ENCODE data around the gene MGAT4A.

DNA sequence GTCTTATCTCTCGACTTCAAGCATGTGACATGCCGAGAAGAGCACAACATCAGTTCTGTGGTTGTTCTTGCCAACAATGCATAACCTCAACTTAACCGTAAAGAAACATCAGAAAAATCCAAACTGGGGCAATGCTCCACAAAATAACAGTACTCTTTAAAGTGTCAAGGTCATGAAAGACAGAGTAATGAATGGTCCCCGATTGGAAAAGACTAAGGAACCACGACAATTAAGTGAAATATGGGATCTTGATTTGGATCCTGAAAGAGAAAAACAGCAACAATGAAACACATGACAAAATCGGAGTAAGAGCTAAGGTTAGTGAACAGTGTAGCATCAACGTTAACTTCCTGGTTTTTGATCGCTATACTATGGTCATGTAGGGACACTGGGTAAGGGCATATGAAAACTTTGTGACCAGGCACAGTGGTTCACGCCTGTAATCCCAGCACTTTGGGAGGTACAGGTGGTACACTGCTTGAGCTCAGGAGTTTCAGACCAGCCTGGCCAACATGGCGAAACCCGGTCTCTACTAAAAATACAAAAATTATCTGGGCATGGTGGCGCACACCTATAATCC, 67.3 kb downstream of the MGAT4A start:
- no peak for TF ChIP-seq POLR2A (IDR thresholded peaks at IDR 0.05)
- TF ChIP-seq, protein P1, sequence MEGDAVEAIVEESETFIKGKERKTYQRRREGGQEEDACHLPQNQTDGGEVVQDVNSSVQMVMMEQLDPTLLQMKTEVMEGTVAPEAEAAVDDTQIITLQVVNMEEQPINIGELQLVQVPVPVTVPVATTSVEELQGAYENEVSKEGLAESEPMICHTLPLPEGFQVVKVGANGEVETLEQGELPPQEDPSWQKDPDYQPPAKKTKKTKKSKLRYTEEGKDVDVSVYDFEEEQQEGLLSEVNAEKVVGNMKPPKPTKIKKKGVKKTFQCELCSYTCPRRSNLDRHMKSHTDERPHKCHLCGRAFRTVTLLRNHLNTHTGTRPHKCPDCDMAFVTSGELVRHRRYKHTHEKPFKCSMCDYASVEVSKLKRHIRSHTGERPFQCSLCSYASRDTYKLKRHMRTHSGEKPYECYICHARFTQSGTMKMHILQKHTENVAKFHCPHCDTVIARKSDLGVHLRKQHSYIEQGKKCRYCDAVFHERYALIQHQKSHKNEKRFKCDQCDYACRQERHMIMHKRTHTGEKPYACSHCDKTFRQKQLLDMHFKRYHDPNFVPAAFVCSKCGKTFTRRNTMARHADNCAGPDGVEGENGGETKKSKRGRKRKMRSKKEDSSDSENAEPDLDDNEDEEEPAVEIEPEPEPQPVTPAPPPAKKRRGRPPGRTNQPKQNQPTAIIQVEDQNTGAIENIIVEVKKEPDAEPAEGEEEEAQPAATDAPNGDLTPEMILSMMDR (IDR thresholded peaks at IDR 0.05) = no peak

Data from vagina (tissue), 2 donors.